Astrocyte (in vitro differentiated cells and primary cell): ENCODE data around the gene RBM19. TPM values are rescaled to one million over a fixed set of nuclear protein-coding genes. Genes with fewer than 3 reads are reported as not detected.

Experiments used
- DNase-seq: peaks from one replicate; pipeline ENCODE4 v3.0.0-alpha.2; 2010; ENCODE audit warnings: low read depth
- FAIRE-seq: peaks from 2 replicates; lab custom pipeline; 2011; peaks lifted over from hg19 to GRCh38; lab: Jason Lieb, UNC
- H2AFZ ChIP-seq: 2 replicates; pipeline ENCODE4 v1.6.0; 2012; ENCODE audit warnings: low read depth, low read length, inconsistent platforms
- H3K27ac ChIP-seq: 2 replicates; pipeline ENCODE4 v1.5.1; 2011; ENCODE audit warnings: low read depth, low read length, inconsistent platforms
- H3K27me3 ChIP-seq: 2 replicates; pipeline ENCODE4 v1.6.0; 2011; ENCODE audit warnings: low read length, inconsistent platforms; ENCODE audit not compliant: insufficient read depth
- H3K36me3 ChIP-seq: 2 replicates; pipeline ENCODE4 v1.5.1; 2011; ENCODE audit warnings: low read length, inconsistent platforms; ENCODE audit not compliant: insufficient read depth
- H3K4me1 ChIP-seq: 2 replicates; pipeline ENCODE4 v1.5.1; 2011; ENCODE audit warnings: low read length, inconsistent platforms; ENCODE audit not compliant: insufficient read depth
- H3K4me2 ChIP-seq: 2 replicates; pipeline ENCODE4 v1.6.0; 2012; ENCODE audit warnings: low read length, inconsistent platforms
- H3K4me3 ChIP-seq: 2 replicates; pipeline ENCODE4 v1.5.1; 2011; ENCODE audit warnings: low read depth, mild to moderate bottlenecking, low read length, inconsistent platforms; ENCODE audit not compliant: insufficient read depth
- H3K79me2 ChIP-seq: 2 replicates; pipeline ENCODE4 v1.6.0; 2012; ENCODE audit warnings: mild to moderate bottlenecking, low read length, inconsistent platforms; ENCODE audit not compliant: insufficient read depth
- H3K9ac ChIP-seq: 2 replicates; pipeline ENCODE4 v1.6.0; 2012; ENCODE audit warnings: mild to moderate bottlenecking, low read length, inconsistent platforms
- H3K9me3 ChIP-seq: 2 replicates; pipeline ENCODE4 v1.5.1; 2012; ENCODE audit warnings: low read depth, mild to moderate bottlenecking, low read length, inconsistent platforms; ENCODE audit not compliant: insufficient read depth
- H4K20me1 ChIP-seq: 2 replicates; pipeline ENCODE4 v1.6.0; 2012; ENCODE audit warnings: low read length, inconsistent platforms; ENCODE audit not compliant: insufficient read depth
- H3K27ac Mint-ChIP-seq: one replicate; pipeline ENCODE4 v1.8.0; 2021; ENCODE audit warnings: mild to moderate bottlenecking, mixed read lengths; ENCODE audit not compliant: unreplicated experiment
- H3K27me3 Mint-ChIP-seq: one replicate; pipeline ENCODE4 v1.8.0; 2021; ENCODE audit warnings: low read depth, mixed read lengths; ENCODE audit not compliant: unreplicated experiment
- H3K36me3 Mint-ChIP-seq: one replicate; pipeline ENCODE4 v1.8.0; 2021; ENCODE audit warnings: low read depth, mixed read lengths; ENCODE audit not compliant: unreplicated experiment
- H3K4me1 Mint-ChIP-seq: one replicate; pipeline ENCODE4 v1.8.0; 2021; ENCODE audit warnings: low read depth, mixed read lengths; ENCODE audit not compliant: unreplicated experiment
- H3K4me3 Mint-ChIP-seq: one replicate; pipeline ENCODE4 v1.8.0; 2021; ENCODE audit warnings: mild to moderate bottlenecking, moderate library complexity, mixed read lengths; ENCODE audit not compliant: unreplicated experiment
- H3K9me3 Mint-ChIP-seq: one replicate; pipeline ENCODE4 v1.8.0; 2021; ENCODE audit warnings: mild to moderate bottlenecking, mixed read lengths; ENCODE audit not compliant: unreplicated experiment
- CTCF ChIP-seq: IDR thresholded peaks from 2 replicates; pipeline ENCODE4 v1.5.1; 2011; ENCODE audit warnings: low read depth, mild to moderate bottlenecking, inconsistent platforms, low read length, moderate library complexity; ENCODE audit not compliant: insufficient read depth
- EZH2 ChIP-seq: IDR thresholded peaks from 2 replicates; pipeline ENCODE4 v1.6.1; 2012; ENCODE audit warnings: mild to moderate bottlenecking, low read length, inconsistent platforms; ENCODE audit not compliant: insufficient read depth
- total RNA-seq: library from RNA; stranded (reverse); gene quantifications from 2 replicates; pipeline ENCODE4 v1.2.1, GENCODE V29; 2021

Gene RBM19
- total RNA-seq, 1 donor from 2014 or later, result 32.3 TPM

- Histone ChIP-seq H3K36me3 (peaks cover 21% of the 10 kb centered on the region), H3K9ac (no peak overlapping the region), H3K79me2 (peaks cover 33% of the 10 kb centered on the region), H2AFZ (no peak overlapping the region), H3K27me3 (no peaks in the 10 kb centered on the region), H3K9me3 (no peaks in the 10 kb centered on the region), H3K4me2 (no peak overlapping the region), H3K4me3 (no peak overlapping the region), H3K27ac (no peak overlapping the region), H4K20me1 (peaks cover 4% of the 10 kb centered on the region), H3K4me1 (peaks cover 6% of the 10 kb centered on the region)
- no peak for FAIRE-seq
- H3K27ac Mint-ChIP-seq, result no peak overlapping the region
- no peaks in the 10 kb centered on the region for H3K9me3 Mint-ChIP-seq
- H3K36me3 Mint-ChIP-seq, result peaks cover 11% of the 10 kb centered on the region
- no peak for DNase-seq
- H3K4me3 Mint-ChIP-seq, result no peak overlapping the region
- TF ChIP-seq EZH2, result no peak
- TF ChIP-seq CTCF, result no peak
- no peaks in the 10 kb centered on the region for H3K27me3 Mint-ChIP-seq
- H3K4me1 Mint-ChIP-seq, result peaks cover 5% of the 10 kb centered on the region
Observed at GRCh38 chr12:113962733-113963132, 3.4 kb downstream of the RBM19 start.

- no peak for FAIRE-seq
Observed at GRCh38 chr12:113961921-113962710, 4.0 kb downstream of the RBM19 start.

More at GRCh38 chr12:113961921-113962710, 4.0 kb downstream of the RBM19 start:
- Histone ChIP-seq H3K9ac (no peak overlapping the region), H3K4me3 (no peak overlapping the region), H3K27me3 (no peaks in the 10 kb centered on the region), H3K4me2 (no peak overlapping the region), H3K79me2 (peaks cover 33% of the 10 kb centered on the region), H3K36me3 (peaks cover 21% of the 10 kb centered on the region), H3K27ac (no peak overlapping the region), H4K20me1 (peaks cover 4% of the 10 kb centered on the region), H2AFZ (no peak overlapping the region), H3K9me3 (no peaks in the 10 kb centered on the region), H3K4me1 (peaks cover 6% of the 10 kb centered on the region)
- no peak for DNase-seq
- Mint-ChIP-seq H3K27me3 (no peaks in the 10 kb centered on the region), H3K36me3 (peaks cover 11% of the 10 kb centered on the region), H3K4me1 (peaks cover 5% of the 10 kb centered on the region), H3K4me3 (no peak overlapping the region), H3K9me3 (no peaks in the 10 kb centered on the region), H3K27ac (no peak overlapping the region)
- no peak for TF ChIP-seq CTCF
- TF ChIP-seq EZH2, result no peak
